GM13977 (cell line): ENCODE results near the gene LARGE1.

Experiments used
- DNase-seq: peaks from one replicate; pipeline ENCODE4 v3.0.0; 2012; ENCODE audit warnings: low spot score
- in situ Hi-C: fragments of 300-500 bp; cut with MboI; formaldehyde crosslinking; loops from one replicate; pipeline ENCODE4 v1.12.0; 2022; ENCODE audit warnings: low sequenced_read_pairs, low pct_unique_long_range_greater_than_20kb, mixed read lengths, inconsistent platforms; ENCODE audit not compliant: unreplicated experiment
- TF ChIP-seq, protein P1 (sequence below): IDR thresholded peaks from 2 replicates; pipeline ENCODE4 v1.5.1; 2012; ENCODE audit warnings: mild to moderate bottlenecking, control low read depth; ENCODE audit not compliant: insufficient read depth; ENCODE audit errors: extremely low read depth, missing control alignments

LARGE1 gene

DNA sequence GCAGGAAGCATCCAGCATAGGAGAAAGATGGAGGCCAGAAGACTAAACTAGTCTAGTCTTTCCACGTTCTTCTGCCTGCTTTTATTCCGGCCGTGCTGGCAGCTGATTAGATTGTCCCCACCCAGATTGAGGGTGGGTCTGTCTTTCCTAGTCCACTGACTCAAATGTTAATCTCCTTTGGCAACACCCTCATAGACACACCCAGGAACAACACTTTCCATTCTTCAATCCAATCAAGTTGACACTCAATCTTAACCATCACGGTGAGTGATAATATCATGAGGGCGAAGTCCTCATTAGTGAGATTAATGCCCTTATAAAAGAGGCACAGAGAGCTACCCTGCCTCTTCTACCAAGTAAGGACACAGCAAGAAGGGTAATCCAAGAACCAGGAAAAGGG, 424.2 kb downstream of the LARGE1 start:
- DNase-seq = no peak
- TF ChIP-seq, protein P1, sequence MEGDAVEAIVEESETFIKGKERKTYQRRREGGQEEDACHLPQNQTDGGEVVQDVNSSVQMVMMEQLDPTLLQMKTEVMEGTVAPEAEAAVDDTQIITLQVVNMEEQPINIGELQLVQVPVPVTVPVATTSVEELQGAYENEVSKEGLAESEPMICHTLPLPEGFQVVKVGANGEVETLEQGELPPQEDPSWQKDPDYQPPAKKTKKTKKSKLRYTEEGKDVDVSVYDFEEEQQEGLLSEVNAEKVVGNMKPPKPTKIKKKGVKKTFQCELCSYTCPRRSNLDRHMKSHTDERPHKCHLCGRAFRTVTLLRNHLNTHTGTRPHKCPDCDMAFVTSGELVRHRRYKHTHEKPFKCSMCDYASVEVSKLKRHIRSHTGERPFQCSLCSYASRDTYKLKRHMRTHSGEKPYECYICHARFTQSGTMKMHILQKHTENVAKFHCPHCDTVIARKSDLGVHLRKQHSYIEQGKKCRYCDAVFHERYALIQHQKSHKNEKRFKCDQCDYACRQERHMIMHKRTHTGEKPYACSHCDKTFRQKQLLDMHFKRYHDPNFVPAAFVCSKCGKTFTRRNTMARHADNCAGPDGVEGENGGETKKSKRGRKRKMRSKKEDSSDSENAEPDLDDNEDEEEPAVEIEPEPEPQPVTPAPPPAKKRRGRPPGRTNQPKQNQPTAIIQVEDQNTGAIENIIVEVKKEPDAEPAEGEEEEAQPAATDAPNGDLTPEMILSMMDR = no peak
- in situ Hi-C loops = no loop called here

GRCh38 chr22:33493476-33494205, 426.6 kb downstream of the LARGE1 start:
- TF ChIP-seq, protein P1 = no peak
- no peak for DNase-seq
- in situ Hi-C loops = no loop called here

DNA sequence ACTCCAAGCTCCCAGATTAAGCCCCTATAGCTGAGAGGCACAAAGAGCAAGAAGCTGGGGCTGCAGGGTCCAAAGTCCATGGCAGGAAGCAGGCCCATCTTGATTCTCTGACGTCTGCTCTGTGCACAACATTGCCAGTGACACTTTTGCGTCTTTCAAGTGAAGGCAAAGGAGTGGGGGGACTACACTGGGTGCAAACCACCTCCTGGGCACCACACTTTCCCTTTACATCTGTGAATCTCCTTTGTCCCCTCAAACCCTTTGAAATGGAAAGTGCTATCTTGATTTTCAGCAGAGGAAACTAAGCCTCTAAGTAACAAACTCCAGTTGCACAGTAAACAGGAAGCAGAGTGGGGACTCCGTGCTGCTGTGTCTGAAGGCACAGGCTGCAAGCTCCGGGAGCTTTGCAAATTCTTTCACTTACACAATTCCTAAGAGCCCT, 428.0 kb downstream of the LARGE1 start:
- TF ChIP-seq, protein P1 = no peak
- DNase-seq = no peak
- in situ Hi-C loops = no loop called here

DNA sequence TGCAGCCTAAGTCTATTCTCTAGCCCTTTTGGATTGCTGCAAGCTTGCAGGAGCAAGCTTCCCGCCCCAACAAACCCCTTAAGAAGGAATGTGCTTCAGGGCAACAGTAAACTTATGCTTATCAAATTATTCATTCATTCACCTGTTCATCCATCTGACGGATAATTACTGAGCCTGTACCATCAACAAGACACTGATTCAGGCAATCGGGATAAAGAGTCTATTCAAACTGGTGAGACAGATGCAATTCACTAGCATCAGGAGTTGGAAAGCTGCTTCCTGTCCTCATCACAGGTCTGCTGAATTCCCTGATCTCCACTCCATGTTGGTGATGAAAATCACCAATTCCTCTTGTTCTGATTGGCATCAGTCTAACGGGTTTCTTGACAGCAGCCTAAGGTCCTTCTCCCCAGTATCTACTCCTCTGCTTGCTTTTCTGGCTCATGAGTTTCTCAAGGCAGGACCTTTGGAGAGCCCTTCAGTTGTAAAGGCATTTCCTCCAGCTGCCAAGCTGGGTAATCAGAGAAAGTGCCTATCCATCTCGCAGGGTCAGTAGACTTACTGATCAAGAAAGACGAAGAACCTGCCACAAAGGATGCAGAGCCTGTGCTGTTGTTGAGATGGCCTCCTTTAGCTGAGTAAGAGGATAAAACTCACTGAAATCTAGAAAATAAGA, 433.1 kb downstream of the LARGE1 start:
- in situ Hi-C loops = no loop called here
- no peak for DNase-seq
- TF ChIP-seq, protein P1 = no peak

GRCh38 chr22:33481550-33481949, 438.7 kb downstream of the LARGE1 start:
- TF ChIP-seq, protein P1 = no peak
- no peak for DNase-seq
- in situ Hi-C loops = no loop called here

- DNase-seq = no peak
- in situ Hi-C loops = no loop called here
- TF ChIP-seq, protein P1 = no peak
Observed at GRCh38 chr22:33477120-33478111, 442.9 kb downstream of the LARGE1 start.
